GM21737 (cell line): Measurements from ENCODE around the gene IFT122.
"Not testable (repeated sequence)": the region's sequence is repeated elsewhere in the genome, so short reads cannot be mapped to it uniquely, and the experiment has no call there.

Experiments used
- ATAC-seq: cut with Tn5 transposase; IDR thresholded peaks from one replicate; pipeline ENCODE4 v1.9.1; 2021; ENCODE audit warnings: mild to moderate bottlenecking, moderate library complexity; ENCODE audit not compliant: unreplicated experiment

IFT122 gene

DNA sequence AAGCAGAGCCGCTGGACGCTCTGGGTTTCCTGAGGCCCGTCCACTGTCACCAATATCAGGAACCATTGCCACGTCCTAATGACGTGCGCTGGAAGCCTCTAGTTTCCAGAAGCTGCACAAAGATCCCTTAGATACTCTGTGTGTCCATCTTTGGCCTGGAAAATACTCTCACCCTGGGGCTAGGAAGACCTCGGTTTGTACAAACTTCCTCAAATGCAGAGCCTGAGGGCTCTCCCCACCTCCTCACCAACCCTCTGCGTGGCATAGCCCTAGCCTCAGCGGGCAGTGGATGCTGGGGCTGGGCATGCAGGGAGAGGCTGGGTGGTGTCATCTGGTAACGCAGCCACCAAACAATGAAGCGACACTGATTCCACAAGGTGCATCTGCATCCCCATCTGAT, 91.7 kb downstream of the IFT122 start:
- no peak for ATAC-seq

DNA sequence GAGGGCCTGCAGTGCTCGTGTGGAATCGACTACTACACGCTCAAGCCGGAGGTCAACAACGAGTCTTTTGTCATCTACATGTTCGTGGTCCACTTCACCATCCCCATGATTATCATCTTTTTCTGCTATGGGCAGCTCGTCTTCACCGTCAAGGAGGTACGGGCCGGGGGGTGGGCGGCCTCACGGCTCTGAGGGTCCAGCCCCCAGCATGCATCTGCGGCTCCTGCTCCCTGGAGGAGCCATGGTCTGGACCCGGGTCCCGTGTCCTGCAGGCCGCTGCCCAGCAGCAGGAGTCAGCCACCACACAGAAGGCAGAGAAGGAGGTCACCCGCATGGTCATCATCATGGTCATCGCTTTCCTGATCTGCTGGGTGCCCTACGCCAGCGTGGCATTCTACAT, 92.2 kb downstream of the IFT122 start:
- no peak for ATAC-seq

DNA sequence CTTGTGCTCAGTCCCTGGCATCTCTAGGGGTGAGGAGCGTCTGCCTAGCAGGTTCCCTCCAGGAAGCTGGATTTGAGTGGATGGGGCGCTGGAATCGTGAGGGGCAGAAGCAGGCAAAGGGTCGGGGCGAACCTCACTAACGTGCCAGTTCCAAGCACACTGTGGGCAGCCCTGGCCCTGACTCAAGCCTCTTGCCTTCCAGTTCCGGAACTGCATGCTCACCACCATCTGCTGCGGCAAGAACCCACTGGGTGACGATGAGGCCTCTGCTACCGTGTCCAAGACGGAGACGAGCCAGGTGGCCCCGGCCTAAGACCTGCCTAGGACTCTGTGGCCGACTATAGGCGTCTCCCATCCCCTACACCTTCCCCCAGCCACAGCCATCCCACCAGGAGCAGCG, 93.4 kb downstream of the IFT122 start:
- no peak for ATAC-seq

DNA sequence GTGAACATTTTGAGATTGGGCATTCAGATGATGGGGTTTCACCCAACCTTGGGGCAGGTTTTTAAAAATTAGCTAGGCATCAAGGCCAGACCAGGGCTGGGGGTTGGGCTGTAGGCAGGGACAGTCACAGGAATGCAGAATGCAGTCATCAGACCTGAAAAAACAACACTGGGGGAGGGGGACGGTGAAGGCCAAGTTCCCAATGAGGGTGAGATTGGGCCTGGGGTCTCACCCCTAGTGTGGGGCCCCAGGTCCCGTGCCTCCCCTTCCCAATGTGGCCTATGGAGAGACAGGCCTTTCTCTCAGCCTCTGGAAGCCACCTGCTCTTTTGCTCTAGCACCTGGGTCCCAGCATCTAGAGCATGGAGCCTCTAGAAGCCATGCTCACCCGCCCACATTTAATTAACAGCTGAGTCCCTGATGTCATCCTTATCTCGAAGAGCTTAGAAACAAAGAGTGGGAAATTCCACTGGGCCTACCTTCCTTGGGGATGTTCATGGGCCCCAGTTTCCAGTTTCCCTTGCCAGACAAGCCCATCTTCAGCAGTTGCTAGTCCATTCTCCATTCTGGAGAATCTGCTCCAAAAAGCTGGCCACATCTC, 94.5 kb downstream of the IFT122 start:
- no peak for ATAC-seq

DNA sequence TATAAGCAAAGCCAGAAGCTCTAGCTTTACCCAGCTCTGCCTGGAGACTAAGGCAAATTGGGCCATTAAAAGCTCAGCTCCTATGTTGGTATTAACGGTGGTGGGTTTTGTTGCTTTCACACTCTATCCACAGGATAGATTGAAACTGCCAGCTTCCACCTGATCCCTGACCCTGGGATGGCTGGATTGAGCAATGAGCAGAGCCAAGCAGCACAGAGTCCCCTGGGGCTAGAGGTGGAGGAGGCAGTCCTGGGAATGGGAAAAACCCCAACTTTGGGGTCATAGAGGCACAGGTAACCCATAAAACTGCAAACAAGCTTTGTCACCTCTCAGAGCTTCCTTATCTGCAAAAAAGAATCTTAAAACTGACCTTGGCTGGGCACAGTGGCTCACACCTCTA, 95.1 kb downstream of the IFT122 start:
- no peak for ATAC-seq

DNA sequence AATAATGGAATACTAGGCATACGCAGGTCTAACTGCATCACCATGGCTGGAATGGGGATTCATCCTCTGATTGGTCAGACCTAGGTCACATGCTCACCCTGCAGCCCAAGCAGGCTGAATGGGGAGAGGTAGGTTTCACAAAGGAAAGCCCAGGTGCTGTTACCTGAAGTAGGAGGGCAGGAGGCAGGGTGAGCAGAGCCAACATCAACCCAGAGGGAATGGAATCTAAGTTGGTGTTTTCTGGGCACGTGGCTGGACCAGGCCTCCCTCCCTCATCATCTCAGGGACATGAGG, 96.3 kb downstream of the IFT122 start:
- ATAC-seq, result no peak

DNA sequence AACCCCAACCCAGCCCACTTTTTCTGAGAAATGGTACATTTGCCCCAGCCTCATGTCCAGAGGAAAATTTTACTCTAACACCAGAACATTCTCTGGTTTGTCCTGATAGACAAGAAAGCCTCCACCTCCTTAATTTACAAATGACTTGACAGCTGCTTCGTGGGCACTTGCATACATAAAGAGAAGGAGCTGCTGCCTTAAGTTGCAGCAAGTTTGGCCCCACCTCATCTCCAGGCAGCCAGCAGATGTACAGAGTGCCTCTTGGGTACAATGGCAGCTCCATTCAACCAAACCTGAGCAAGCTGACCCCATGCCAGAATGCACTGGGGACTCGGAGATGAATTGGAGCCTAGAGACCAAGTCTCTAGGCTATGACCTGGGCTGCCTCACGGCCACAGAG, 96.8 kb downstream of the IFT122 start:
- ATAC-seq, result no peak

DNA sequence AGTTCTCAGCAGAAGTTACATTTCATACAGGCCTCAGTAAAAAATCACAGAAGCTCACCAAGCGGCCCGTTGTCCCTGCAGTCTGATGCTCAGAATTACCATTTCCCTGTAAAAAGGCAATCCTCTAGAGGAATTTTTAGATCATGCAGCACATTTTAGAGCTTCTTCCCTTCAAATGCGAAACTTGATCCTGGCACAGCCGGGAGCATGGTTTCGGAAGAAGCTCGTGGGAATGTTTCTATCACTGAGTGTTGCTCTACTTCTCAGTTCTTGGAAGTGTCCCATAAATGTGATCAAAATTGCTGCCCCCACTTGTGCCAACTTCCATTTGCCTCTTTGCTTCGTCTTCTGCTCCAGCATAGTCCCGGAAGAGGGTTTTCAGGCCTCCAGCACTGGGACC, 99.2 kb downstream of the IFT122 start:
- ATAC-seq, result no peak

DNA sequence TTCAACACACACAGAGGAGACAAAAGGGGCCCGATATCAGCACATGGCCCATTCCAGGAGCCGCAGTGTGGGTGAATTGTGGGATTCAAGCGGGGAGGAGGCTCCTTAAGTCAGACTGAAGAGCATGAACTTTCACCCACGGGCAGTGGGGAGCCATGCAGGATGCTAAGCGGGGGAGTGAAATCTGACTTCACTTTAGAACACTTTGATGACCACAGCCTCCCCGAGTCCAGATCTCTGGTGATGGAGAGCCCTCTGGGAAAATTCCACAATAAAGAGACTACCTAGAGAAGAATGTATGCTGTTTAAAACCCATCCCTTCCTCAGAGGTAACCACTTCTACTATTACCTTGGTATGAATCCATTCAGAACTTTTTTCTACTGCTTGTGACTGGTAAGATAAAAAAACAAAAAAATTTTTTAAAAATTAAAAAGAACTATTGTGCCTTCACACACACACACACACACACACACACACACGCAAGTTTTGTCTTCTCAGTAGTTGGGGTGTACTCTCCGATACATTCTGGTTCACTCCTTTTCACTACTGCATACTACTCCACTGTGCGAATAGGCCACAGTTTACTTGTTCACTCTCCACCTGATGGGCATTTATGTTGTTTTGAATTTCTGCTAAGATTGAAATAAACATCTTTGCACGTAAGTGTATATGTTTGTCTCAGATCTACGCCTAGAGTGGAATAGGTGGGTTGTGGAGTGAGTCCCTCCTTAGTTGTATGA, 100.9 kb downstream of the IFT122 start:
- no peak for ATAC-seq

DNA sequence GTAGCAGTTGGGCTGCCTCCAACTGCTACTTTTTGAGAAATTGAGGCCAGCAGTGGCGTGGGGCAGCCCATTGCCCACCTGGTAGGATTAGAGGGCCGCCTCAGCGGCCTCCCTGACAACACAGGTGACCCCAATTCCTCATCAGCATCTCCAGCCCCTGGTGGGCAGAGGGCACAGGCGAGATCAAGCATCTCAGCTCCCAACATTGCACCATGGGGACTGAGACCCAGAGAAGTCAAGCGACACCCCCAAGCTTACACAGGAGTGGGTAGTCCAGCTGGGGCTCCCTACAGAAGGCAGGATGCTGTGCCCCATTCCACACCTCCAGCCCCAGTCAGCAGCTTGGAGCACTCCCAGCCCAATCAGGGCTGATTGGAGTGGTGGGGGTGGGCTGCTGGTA, 102.7 kb downstream of the IFT122 start:
- ATAC-seq, result no peak

DNA sequence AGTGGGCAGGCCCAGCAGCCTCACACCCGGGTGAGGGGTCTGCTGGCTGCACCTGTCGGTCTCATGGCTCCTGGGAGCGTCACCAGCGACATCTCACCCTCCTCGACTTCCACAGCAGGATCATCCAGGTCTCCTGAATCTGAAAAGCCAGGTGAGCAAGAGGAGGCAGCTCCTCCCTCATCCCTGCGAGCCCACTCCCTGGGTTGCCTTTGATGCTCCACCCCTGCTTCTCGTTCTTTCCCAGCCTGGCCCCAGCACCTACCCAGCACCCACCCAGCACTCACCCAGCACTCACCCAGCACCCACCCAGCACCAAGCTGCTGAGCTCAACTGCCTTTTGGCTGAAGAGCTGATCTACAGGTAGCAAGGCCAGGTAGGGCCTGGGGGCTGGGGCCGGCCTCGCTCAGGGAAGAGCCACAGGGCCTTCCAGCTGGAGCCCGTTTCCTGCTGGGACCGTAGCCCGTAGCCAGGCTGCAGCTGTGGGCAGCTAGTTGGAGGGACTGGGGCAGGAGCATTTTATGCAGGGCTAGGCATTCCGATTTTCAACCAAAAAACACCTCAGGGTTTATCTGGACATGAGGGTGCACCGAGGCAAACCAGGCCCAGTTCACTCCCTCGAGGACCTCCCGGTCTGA, 103.2 kb downstream of the IFT122 start, which contains the start of gene H1-8:
TSS of gene H1-8 (plus strand) at position 20 of the 635 bp plus-strand sequence. CDS start at position 64, 44 bp downstream.
- ATAC-seq, result no peak

DNA sequence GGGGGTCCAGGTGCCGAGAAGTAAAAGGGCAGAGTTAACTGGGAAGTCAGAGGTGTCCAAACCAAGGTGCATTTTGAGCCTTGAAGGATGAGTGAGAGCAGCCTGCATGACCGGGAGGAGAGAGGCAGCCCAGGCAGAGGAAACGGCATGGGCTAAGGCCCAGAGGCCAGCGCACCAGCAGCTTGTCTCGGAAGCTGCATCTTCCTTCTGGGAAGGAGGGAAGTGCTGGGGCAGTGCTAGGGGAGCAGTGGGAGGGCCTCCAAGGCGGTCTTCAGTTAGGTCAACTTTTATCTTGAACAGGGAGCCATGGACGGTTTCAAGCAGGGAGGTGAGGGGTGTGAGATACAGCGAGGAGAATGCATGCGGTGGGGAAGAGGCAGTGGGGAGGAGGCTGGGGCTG, 104.0 kb downstream of the IFT122 start:
- no peak for ATAC-seq

DNA sequence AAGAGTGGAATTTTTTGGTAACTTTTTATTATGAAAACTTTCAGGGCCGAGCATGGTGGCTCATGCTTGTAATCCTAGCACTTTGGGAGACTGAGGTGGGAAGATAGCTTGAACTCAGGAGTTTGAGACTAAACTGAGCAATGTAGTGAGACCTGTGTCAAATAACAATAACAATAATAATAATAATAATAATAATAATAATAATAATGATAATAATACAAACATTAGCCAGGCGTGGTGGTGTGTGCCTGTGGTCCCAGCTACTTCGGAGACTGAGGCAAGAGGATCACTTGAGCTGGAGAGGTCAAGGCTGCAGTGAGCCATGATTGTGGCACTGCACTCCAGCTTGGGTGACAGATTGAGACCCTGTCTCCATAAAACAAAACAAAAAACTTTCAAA, 105.9 kb downstream of the IFT122 start:
- ATAC-seq, result not testable (repeated sequence)

DNA sequence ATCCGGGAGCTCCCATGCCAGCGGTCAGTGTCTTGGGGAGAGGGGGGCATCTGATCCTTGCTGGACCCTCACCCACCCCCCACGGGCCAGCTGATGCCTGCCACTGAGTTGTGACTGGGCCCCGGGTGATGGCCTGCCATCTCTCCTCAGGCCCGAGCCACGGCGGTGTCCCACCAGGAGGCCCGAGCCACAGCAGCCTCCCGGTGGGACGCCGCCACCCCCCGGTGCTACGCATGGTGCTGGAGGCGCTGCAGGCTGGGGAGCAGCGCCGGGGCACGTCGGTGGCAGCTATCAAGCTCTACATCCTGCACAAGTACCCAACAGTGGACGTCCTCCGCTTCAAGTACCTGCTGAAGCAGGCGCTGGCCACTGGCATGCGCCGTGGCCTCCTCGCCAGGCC, 107.2 kb downstream of the IFT122 start:
- ATAC-seq, result no peak

DNA sequence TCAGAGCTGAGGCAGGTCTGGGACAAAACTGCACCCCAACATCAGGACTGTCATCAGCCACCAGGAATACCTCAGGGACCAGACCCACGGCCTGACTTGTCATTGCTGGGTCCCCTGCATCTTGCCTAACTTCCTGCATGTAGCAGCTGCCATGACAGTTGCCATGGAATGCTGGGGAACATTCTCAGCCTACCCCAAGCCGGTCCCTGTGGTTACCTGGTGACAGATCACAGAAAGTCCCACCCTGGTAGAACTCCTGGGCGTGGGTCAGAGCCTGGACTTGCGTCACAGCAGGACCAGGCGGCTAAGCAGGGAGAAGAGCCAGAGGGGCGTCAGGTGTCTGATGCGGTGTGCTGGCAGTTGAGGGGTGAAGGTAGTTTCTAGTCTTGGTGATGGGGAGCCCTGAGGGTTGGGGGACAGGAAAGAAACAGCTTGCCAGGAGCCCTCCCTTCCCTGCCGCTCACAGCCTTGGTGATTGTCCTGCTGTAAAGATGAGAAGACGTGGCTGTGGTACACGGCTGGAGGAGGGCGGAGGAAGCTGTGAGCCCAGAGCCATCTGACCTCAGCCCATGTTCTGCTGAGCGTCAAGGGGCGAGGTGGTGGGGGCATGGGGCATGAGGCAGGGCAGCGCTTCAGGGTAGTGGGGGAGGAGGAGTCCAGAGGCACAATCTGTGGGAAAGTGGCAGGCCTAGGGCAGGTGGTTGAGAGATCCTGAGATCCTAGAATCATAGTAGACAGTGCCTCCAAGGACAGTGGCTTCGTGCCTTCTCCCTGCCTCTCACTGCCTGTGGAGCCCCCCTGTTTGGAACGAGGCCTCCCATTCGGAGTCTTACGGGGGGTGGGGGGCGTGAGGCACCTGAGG, 108.3 kb downstream of the IFT122 start:
- ATAC-seq, result no peak

DNA sequence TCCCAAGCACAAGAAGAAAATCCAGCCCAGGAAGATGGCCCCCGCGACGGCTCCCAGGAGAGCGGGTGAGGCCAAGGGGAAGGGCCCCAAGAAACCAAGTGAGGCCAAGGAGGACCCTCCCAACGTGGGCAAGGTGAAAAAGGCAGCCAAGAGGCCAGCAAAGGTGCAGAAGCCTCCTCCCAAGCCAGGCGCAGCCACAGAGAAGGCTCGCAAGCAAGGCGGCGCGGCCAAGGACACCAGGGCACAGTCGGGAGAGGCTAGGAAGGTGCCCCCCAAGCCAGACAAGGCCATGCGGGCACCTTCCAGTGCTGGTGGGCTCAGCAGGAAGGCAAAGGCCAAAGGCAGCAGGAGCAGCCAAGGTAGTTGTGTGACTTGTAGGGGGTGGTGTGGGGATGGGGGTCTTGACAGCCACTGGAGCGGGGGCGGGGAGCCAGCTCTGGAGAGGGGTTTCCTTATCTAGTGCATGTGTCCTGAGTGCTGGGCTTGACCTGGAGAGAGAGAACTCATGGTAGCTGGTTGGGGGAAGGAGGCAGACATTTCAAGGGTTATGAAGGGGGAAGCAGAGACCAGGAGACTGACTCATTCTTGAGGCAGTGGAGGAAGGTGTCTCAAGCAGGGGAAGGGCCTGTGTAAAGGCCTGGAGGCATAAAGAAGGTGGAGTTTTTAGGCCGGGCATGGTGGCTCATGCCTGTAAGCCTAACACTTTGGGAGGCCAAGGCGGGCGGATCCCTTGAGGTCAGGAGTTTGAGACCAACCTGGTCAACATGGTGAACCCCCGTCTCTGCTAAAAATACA, 109.2 kb downstream of the IFT122 start:
- ATAC-seq, result no peak

DNA sequence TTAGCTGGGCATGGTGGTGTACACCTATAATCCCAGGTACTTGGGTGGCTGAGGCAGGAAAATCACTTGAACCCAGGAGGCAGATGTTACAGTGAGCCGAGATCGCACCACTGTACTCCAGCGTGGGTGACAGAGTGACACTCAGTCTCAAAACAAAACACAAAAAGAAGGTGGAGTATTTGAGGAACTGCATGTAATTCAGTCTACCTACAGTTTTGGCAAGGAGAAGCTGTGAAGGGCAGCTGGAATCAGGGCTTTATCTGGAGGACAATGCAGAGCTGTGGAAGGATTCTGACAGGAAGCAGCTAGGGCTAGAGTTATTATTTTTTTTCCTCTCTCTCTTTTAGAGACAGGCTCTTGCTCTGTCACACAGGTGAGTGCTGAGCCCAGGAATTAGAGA, 109.8 kb downstream of the IFT122 start:
- ATAC-seq, result no peak

DNA sequence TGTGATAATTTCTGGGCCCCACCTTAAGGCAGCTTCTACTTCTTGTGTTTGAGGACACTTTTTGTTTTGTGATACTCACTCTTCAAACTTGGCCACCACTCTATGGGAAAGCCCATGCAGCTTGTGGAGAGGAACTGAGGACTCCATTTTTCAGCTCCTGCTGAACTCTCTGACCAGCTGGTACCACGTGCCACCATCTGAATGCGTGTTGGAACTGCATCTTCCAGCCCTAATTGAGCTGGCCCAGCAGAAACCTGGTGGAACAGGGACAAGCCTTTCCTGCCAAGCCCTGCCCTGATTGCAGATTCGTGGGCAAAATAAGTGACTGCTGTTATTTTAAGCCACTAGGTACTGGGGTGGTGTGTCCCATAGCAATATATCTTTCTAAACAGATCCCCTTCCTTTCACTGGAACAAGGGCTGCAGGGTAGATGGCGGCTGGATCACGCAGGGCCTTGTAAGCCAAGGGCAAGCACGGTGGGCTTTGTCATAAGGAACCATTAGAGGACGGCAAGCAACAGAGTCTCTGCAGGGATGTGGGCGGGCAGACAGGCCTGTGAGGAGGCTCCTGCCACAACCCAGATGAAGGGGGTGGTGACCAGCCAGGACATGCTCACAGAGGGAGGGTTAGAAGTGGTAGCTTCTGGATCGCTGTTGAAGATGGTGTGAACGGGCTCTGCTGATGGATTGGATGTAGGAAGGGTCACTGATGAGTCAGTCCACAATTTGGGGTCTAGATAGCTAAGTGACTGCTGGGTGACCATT, 112.4 kb downstream of the IFT122 start:
- no peak for ATAC-seq

DNA sequence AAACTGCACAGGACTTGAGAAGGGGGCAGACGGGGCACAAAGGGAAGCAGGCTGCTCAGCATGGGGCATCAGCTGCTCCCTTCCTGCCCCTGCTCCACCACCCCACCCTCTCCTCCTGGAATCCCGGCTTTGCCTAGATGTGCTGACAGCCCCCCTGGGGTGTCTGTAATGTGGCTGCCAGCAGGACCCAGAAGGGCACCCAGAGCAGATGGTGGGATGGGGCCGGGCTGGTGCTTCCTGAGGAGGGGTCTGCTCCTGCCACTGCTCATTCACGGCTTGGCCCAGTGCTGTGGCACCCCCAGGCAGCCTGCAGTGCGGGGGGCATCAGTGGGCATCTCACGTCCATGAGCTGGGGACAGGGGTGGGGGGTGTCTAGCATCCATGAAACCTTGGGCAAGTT, 113.1 kb downstream of the IFT122 start:
- ATAC-seq, result no peak

DNA sequence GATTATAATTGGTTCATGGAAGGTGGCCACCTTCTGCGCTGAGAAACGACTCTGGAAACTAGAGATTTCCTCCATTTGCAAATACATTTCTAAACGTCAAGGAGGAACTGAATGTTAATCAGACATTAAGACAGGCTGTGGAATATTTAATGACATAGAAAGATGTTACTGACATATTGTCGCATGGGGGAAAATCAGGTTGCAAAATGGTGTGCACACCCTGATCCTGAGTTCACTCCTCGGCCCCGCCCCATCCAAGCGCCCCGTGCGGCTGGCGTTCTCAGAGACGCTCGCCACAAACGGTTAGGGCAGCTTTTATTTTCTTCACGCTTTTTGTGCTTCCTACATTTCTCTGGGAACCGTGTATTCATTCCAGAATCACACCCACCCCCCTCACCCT, 113.7 kb downstream of the IFT122 start:
- no peak for ATAC-seq
